ENCODE data around the gene EPM2AIP1.
A peak's percentile ranks its signal among the peaks of the same experiment; 100 is the strongest.
"Not testable (repeated sequence)": the region's sequence is repeated elsewhere in the genome, so short reads cannot be mapped to it uniquely, and the experiment has no call there.

The EPM2AIP1 gene

DNA sequence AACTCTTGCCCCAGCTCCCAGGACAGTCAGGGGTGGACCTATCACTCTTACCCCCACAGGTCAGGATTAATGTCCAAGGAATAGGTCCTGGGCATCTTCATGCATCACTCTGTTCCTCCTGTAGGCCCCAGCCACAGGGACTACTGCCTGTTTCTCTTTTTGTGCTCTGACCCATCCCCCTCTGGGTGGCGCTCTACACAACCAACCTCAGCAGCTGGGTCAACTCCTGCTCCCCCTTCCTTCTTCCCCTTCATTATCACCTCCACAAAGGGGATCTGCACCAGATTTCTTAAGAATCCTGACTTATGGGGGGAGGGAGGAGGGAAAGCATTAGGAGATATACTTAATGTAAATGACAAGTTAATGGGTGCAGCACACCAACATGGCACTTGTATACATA, 35.9 kb downstream of the EPM2AIP1 start:
- TF ChIP-seq, protein P1, sequence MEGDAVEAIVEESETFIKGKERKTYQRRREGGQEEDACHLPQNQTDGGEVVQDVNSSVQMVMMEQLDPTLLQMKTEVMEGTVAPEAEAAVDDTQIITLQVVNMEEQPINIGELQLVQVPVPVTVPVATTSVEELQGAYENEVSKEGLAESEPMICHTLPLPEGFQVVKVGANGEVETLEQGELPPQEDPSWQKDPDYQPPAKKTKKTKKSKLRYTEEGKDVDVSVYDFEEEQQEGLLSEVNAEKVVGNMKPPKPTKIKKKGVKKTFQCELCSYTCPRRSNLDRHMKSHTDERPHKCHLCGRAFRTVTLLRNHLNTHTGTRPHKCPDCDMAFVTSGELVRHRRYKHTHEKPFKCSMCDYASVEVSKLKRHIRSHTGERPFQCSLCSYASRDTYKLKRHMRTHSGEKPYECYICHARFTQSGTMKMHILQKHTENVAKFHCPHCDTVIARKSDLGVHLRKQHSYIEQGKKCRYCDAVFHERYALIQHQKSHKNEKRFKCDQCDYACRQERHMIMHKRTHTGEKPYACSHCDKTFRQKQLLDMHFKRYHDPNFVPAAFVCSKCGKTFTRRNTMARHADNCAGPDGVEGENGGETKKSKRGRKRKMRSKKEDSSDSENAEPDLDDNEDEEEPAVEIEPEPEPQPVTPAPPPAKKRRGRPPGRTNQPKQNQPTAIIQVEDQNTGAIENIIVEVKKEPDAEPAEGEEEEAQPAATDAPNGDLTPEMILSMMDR (IDR thresholded peaks at IDR 0.05; ENCODE audit: low read depth, low read length): no peak
- in situ Hi-C loops (cut with HindIII; ENCODE audit: low sequenced_read_pairs): no loop called here
- H3K4me3 ChIP-seq (ENCODE audit: low read depth, low read length): no peak overlapping the region
- DNase-seq (ENCODE audit: low read depth, low spot score): no peak

DNA sequence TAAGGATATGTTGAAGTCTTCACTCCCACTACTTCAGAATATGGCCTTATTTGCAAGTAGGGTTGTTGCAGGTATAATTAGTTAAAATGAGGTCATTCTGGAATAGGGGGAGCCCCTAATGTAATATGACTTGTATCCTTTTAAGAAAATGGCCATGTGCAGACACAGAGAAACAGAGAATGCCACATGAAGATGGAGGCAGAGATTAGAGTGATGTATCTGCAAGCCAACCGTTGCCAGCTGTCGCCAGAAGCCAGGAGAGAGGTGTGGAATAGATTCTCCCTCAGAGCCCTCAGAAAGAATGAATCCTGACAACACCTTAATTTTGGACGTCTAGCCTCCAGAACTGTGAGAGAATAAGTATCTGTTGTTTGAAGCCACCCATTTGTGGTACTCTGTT, 36.8 kb downstream of the EPM2AIP1 start:
- in situ Hi-C loops (cut with HindIII; ENCODE audit: low sequenced_read_pairs): no loop called here
- TF ChIP-seq, protein P1 (IDR thresholded peaks at IDR 0.05; ENCODE audit: low read depth, low read length): no peak
- no peak for DNase-seq (ENCODE audit: low read depth, low spot score)
- no peak overlapping the region for H3K4me3 ChIP-seq (ENCODE audit: low read depth, low read length)

DNA sequence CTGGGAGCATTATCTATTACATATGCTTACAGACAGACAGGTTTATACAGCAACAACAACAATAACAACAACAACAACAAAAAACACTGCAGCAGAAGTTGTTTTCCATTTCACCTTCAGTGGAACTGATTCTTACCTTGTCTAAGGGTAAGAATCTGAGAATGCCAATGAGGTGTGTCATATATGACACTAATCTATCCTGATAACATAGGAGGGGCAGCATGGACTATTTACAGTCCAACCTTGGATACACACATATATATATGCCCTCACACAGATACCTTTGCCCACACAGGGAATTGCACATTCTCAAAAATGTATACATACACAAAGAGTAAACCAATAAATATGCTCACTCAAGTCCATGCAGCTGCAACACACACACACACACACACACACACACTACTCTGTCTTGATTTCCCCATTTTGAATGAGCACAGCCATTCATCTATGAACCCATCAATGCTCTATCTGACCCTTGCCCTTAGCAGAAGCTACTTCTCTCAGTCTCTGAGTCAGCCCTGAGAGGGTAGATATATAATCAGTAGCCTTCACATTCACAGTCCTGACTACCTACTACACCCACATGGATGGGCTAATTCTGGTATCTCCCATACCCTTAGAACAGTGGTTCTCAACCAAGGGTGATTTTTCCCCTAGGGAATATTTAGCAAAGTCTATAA, 38.3 kb downstream of the EPM2AIP1 start:
- H3K4me3 ChIP-seq (ENCODE audit: low read depth, low read length): no peak overlapping the region
- no peak for DNase-seq (ENCODE audit: low read depth, low spot score)
- in situ Hi-C loops (cut with HindIII; ENCODE audit: low sequenced_read_pairs): no loop called here
- TF ChIP-seq, protein P1 (IDR thresholded peaks at IDR 0.05; ENCODE audit: low read depth, low read length): no peak

DNA sequence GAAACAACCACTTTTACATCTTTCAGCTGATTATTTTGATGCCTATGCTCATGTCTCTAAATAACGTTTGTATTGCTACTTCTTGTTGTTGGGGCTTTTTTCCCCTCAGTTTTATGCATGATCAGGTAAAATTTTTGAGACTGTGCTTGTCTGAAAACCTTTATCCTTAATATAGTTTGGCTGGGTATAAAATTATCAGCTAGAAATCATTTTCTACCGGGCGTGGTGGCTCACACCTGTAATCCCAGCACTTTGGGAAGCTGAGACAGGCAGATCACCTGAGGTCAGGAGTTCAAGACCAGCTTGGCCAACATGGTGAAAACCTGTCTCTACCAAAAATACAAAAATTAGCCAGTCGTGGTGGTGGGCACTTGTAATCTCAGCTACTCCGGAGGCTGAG, 45.1 kb downstream of the EPM2AIP1 start:
- H3K4me3 ChIP-seq (ENCODE audit: low read depth, low read length); in situ Hi-C loops (cut with HindIII; ENCODE audit: low sequenced_read_pairs); DNase-seq (ENCODE audit: low read depth, low spot score): not testable (repeated sequence)

DNA sequence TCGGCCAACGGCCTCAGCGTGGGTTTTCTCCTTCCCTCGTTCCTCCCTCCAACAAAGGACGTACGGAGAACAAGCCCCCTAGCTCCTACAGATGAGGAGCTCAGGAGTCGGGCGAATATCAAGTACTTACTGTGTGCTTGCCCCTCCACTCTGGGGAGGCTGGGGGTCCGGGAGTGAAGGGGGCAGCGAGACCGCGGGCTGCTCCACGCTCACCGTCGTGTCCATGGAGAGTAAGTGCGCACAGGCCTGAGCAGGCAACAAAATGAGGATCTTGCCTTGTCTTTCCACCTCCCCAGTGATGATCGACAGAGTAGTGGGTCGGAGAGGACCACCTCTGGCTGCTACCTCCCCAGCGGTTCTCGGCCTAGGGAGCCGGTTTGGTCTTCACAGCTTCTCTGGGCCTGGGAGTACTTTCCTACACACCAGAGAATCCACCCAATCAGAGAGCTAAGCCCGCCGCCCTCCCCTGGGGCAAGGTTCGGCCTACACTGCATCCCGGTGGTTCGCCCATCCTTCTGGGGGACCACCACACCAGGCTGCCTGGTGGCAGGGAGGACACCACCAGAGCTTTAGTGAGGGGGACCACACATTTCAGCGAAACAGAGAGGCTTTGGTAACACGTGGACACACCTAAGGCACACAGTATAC, 47.5 kb downstream of the EPM2AIP1 start:
- no peak for DNase-seq (ENCODE audit: low read depth, low spot score)
- H3K4me3 ChIP-seq (ENCODE audit: low read depth, low read length): peak overlapping the region; percentile 46
- TF ChIP-seq, protein P1 (IDR thresholded peaks at IDR 0.05; ENCODE audit: low read depth, low read length): no peak
- in situ Hi-C loops (cut with HindIII; ENCODE audit: low sequenced_read_pairs): no loop called here

DNA sequence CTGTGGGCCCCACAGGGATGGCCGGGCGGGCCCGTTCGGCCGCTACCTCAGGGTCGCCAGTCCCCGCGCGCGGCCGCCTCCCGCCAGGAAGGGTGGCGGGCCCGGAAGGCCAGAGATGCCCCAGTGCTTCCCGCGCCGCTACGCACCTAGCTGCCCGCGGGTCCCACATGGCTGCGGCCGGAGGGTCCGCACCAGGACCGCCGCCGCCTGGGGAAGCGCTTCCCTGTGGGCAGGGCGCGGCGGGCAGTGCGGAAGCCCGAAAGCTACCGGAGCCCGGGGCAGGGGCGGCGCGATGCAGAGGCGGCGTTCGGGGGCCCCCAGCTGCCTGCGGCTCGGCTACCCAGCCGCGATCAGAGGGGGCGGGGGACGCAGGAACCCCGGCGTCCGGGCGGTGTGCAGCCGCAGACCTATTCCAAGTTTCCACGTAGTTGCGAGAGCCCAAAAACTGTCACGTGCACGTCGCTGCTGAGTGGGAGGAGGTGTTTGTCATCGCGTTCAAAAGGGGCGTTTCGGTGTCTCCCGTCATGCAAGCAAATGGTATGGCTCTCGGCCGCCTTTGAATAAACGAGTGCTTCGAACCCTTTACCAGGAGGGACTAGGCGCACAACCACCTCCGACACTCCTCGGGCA, 48.2 kb downstream of the EPM2AIP1 start, which contains the start of gene TRANK1:
TSS of gene TRANK1 (minus strand) at position 414 of the 630 bp plus-strand sequence. CDS start at position 169, 245 bp downstream.
- TF ChIP-seq, protein P1 (IDR thresholded peaks at IDR 0.05; ENCODE audit: low read depth, low read length): no peak
- in situ Hi-C loops (cut with HindIII; ENCODE audit: low sequenced_read_pairs): no loop called here
- DNase-seq (ENCODE audit: low read depth, low spot score): peak; percentile 40
- peak within 1 kb of the TSS; percentile 46 for H3K4me3 ChIP-seq (ENCODE audit: low read depth, low read length)

Data from astrocyte of the spinal cord (primary cell).